ENCODE measurements around the gene ARL11. TPM values are rescaled to one million over a fixed set of nuclear protein-coding genes. Genes with fewer than 3 reads are reported as not detected.

Gene ARL11
- polyA plus RNA-seq, 1 donor from 2014 or later = not detected

DNA sequence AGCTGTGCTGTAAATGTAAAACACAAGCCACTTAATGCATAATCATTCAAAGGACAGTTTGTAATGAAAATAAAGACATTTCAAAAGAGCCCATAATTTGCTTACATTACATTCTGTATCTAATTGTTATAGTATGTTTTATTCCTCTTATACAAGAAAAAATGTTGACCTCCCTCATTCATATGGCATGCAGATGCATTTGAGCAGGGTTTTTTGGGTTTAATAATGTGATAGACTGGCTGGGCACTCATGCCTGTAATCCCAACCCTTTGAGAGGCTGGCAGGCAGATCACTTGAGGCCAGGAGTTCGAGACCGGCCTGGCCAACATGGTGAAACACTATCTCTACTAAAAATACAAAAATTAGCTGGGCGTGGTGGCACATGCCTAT lies 11.6 kb upstream of the ARL11 start:
- Histone ChIP-seq H3K9me2 (ENCODE audit: insufficient read depth, low read length) (no peaks in the 10 kb centered on the region), H3K9me3 (ENCODE audit: low read length) (no peaks in the 10 kb centered on the region), H3K27me3 (ENCODE audit: insufficient read depth, low read depth, low read length) (no peaks in the 10 kb centered on the region), H2AFZ (ENCODE audit: low read depth, low read length) (no peak overlapping the region), H4K20me1 (ENCODE audit: insufficient read depth) (no peaks in the 10 kb centered on the region), H3K27ac (ENCODE audit: low read length) (no peak overlapping the region), H3K79me2 (replicated peaks; ENCODE audit: insufficient read depth, low read length) (no peaks in the 10 kb centered on the region), H3F3A (ENCODE audit: insufficient read depth, low read length, poor library complexity, severe bottlenecking) (no peaks in the 10 kb centered on the region), H3K4me3 (ENCODE audit: low read length) (no peak overlapping the region), H3K9ac (ENCODE audit: low read length) (no peak overlapping the region), H3K36me3 (ENCODE audit: insufficient read depth, low read length) (no peaks in the 10 kb centered on the region), H3K4me2 (ENCODE audit: low read length) (no peak overlapping the region)
- TF ChIP-seq, protein P1, sequence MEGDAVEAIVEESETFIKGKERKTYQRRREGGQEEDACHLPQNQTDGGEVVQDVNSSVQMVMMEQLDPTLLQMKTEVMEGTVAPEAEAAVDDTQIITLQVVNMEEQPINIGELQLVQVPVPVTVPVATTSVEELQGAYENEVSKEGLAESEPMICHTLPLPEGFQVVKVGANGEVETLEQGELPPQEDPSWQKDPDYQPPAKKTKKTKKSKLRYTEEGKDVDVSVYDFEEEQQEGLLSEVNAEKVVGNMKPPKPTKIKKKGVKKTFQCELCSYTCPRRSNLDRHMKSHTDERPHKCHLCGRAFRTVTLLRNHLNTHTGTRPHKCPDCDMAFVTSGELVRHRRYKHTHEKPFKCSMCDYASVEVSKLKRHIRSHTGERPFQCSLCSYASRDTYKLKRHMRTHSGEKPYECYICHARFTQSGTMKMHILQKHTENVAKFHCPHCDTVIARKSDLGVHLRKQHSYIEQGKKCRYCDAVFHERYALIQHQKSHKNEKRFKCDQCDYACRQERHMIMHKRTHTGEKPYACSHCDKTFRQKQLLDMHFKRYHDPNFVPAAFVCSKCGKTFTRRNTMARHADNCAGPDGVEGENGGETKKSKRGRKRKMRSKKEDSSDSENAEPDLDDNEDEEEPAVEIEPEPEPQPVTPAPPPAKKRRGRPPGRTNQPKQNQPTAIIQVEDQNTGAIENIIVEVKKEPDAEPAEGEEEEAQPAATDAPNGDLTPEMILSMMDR (IDR thresholded peaks at IDR 0.05; ENCODE audit: poor library complexity, severe bottlenecking) = no peak
- TF ChIP-seq TAF1 (IDR thresholded peaks at IDR 0.05; ENCODE audit: low read depth) (no peak), EZH2 (IDR thresholded peaks at IDR 0.05; ENCODE audit: borderline replicate concordance, insufficient read depth, low read length, poor library complexity, severe bottlenecking) (no peak), RAD21 (conservative IDR thresholded peaks at IDR 0.05) (no peak), SMC3 (conservative IDR thresholded peaks at IDR 0.05; ENCODE audit: poor library complexity) (no peak), EP300 (conservative IDR thresholded peaks at IDR 0.05; ENCODE audit: poor library complexity, severe bottlenecking) (no peak), MXI1 (conservative IDR thresholded peaks at IDR 0.05; ENCODE audit: poor library complexity, severe bottlenecking) (no peak)
- TF ChIP-seq, protein P2, sequence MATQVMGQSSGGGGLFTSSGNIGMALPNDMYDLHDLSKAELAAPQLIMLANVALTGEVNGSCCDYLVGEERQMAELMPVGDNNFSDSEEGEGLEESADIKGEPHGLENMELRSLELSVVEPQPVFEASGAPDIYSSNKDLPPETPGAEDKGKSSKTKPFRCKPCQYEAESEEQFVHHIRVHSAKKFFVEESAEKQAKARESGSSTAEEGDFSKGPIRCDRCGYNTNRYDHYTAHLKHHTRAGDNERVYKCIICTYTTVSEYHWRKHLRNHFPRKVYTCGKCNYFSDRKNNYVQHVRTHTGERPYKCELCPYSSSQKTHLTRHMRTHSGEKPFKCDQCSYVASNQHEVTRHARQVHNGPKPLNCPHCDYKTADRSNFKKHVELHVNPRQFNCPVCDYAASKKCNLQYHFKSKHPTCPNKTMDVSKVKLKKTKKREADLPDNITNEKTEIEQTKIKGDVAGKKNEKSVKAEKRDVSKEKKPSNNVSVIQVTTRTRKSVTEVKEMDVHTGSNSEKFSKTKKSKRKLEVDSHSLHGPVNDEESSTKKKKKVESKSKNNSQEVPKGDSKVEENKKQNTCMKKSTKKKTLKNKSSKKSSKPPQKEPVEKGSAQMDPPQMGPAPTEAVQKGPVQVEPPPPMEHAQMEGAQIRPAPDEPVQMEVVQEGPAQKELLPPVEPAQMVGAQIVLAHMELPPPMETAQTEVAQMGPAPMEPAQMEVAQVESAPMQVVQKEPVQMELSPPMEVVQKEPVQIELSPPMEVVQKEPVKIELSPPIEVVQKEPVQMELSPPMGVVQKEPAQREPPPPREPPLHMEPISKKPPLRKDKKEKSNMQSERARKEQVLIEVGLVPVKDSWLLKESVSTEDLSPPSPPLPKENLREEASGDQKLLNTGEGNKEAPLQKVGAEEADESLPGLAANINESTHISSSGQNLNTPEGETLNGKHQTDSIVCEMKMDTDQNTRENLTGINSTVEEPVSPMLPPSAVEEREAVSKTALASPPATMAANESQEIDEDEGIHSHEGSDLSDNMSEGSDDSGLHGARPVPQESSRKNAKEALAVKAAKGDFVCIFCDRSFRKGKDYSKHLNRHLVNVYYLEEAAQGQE (IDR thresholded peaks at IDR 0.05; ENCODE audit: borderline replicate concordance) = no peak

DNA sequence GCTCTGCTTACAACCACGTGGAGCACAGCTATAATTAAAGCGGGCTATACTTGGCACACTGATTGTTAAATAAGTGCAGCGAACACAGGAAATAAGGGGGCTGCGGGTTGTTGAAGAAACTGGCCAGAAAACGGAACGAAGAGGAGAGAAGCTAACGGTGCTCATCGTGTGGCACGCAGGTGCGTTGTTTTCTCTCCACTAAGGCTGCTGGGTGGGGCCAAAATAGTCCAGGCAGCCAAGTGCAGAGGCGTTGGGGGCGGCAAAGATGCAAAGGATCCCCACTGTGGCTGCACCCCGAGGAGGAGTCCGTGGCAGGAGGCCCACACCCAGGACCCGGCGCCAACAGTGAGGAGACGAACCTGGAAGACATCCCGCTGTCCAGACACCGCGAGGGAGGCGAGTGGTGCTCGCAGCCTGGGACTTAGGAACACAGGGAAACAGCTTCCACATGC lies 8.1 kb upstream of the ARL11 start:
- Histone ChIP-seq H3K36me3 (ENCODE audit: insufficient read depth, low read length) (no peaks in the 10 kb centered on the region), H3K9me3 (ENCODE audit: low read length) (no peaks in the 10 kb centered on the region), H3K4me3 (ENCODE audit: low read length) (no peak overlapping the region), H3K27me3 (ENCODE audit: insufficient read depth, low read depth, low read length) (no peaks in the 10 kb centered on the region), H3K9me2 (ENCODE audit: insufficient read depth, low read length) (no peaks in the 10 kb centered on the region), H3K9ac (ENCODE audit: low read length) (no peak overlapping the region), H3K79me2 (replicated peaks; ENCODE audit: insufficient read depth, low read length) (no peaks in the 10 kb centered on the region), H3K27ac (ENCODE audit: low read length) (no peak overlapping the region), H2AFZ (ENCODE audit: low read depth, low read length) (no peak overlapping the region), H4K20me1 (ENCODE audit: insufficient read depth) (no peaks in the 10 kb centered on the region), H3F3A (ENCODE audit: insufficient read depth, low read length, poor library complexity, severe bottlenecking) (no peaks in the 10 kb centered on the region), H3K4me2 (ENCODE audit: low read length) (no peak overlapping the region)
- TF ChIP-seq, protein P2 (IDR thresholded peaks at IDR 0.05; ENCODE audit: borderline replicate concordance) = no peak
- no peak for TF ChIP-seq RAD21 (conservative IDR thresholded peaks at IDR 0.05)
- no peak for TF ChIP-seq EP300 (conservative IDR thresholded peaks at IDR 0.05; ENCODE audit: poor library complexity, severe bottlenecking)
- TF ChIP-seq EZH2 (IDR thresholded peaks at IDR 0.05; ENCODE audit: borderline replicate concordance, insufficient read depth, low read length, poor library complexity, severe bottlenecking) = no peak
- no peak for TF ChIP-seq TAF1 (IDR thresholded peaks at IDR 0.05; ENCODE audit: low read depth)
- TF ChIP-seq SMC3 (conservative IDR thresholded peaks at IDR 0.05; ENCODE audit: poor library complexity) = no peak
- TF ChIP-seq, protein P1 (IDR thresholded peaks at IDR 0.05; ENCODE audit: poor library complexity, severe bottlenecking) = no peak
- TF ChIP-seq MXI1 (conservative IDR thresholded peaks at IDR 0.05; ENCODE audit: poor library complexity, severe bottlenecking) = no peak
- TF ChIP-seq POLR2AphosphoS5 (IDR thresholded peaks at IDR 0.05) = no peak

All from neural cell (in vitro differentiated cells).